ENCODE measurements around the gene CDC42BPG. TPM values are rescaled to one million over a fixed set of nuclear protein-coding genes. Genes with fewer than 3 reads are reported as not detected.

The CDC42BPG gene
- polyA plus RNA-seq, 4 donors: 5.2 to 8.1 (median 5.9) TPM

DNA sequence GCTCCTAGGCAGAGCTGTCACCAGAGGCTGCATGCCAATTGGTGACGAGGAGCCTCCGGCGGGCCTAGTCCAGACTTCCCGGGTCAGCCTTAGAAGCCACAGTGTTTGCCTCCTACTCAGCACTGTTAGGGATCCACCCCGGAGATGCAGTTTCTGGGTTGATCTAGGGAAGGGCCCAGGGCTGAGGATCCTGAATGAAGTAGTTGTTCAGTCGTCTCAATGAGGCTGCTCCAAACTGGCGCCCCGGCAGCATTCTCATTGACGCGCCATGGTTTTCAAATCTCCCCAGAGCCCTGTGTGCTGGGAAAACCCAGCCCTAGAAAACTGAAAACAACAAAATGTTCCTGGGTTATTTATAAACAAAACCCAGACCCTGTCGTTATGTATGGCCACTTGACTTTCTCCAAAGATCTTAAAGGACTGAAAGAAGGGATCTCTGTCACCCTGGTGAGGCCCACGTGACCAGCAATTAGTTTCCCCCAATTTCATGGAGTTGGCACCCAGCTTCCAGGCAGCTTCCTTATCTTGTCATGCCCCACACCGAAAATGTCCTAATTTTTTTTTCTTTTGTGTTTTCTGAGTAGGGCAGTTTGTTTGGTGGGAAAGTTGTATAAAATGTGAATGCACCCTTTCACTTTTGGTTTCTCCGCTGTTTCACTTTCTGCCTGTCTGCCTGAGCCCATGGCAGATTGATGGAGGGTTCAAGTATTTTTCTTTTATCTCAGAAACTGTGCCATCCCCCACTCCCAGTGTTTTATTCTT is 36.0 kb upstream of the CDC42BPG start:
- no peak for DNase-seq (ENCODE audit: low read depth in 4 of 4, low spot score in 2 of 4)

DNA sequence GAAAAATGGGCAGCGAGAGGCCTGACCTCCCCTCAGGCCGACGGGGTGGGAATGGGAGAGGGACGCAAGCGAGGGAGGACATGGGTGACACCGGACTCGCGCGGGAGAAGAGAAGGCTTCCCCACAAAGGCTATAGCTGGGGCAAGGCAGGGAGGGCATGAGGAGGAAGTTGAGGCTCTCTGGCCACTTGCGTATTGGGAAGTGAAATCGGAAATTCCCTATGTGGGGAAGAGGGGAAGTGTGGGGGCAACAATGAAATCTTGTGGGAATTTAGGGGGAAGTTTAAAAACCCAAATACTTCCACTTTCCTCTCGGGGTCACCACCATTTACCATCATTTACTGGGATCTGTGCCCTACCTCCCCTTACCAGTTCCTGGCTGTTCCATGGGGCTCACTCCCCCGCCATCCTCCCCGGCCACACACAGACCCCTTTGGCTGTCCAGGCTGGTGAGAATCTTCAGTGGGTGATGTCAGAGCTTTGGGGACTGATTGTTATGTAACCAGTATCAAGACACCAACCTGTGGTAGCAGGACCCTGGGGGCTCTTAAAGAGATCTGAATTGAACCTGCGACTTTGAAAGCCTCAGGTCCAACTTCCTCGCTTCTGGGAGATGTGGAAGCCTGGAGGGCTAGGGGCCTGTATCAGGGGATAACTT is 34.9 kb upstream of the CDC42BPG start:
- DNase-seq (ENCODE audit: low read depth in 4 of 4, low spot score in 2 of 4): no peak

- peak; percentile 87 to 98 (median 96) for DNase-seq (ENCODE audit: low read depth in 4 of 4, low spot score in 2 of 4)
Measured at GRCh38 chr11:64878494-64879243, 34.2 kb upstream of the CDC42BPG start, which contains the start of gene EHD1. Gene EHD1 (minus strand): TSS chr11:64878621. CDS start chr11:64878464, 157 bp downstream.

DNA sequence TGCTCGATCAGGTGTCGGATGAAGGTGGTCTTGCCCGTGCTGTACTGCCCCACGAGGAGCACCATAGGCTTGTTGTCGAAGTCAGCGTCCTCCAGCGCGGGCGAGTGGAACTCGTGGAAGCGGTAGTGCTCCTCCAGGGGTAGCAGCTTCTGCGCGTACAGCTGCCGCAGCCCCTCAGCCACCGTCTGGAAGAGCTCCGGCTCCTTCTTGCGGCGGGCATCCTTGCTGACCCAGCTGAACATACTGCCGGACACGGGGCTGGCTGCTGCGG is 33.7 kb upstream of the CDC42BPG start:
- DNase-seq (ENCODE audit: low read depth in 4 of 4, low spot score in 2 of 4): no peak

DNA sequence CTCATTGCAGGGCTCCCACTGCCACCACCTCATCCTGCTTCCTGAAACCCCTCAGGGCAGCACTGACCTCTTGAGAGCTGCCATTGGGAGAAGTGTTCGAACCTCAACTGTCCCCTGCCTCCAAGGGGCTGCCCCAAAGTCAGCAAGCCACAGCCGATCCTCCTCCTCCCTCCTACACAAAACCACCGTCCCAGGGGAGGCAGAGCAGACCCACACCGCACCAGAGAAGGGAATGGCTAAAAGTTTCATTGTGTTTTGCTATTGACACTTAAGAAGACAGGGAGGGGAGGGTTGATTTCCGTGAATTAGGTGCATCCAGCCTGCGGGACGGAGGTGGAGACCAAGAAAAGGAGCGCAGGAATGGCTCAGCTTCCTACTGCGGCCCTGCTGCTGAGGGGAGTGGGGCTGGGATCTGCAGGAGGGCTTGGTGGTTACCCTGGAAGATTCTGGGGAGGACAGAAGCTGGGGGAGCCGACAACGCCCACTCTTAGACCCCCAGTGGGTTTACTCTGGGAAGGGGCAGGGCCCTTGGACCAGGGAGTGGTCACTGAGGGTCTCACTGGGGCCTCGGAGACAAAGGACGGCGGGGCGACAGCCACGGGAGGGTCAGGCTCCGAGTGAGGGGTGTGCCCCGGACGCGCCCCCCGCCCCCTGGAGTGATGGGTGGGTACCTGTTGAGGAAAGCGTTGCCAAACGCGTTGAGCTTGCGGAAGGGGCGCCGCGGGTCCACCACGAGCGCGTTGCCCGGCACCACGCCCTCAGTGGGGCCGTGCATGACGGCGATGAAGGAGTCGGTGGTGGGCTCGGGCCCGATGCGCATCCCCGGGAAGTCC is 33.2 kb upstream of the CDC42BPG start:
- no peak for DNase-seq (ENCODE audit: low read depth in 4 of 4, low spot score in 2 of 4)

GRCh38 chr11:64876835-64877341 is 32.4 kb upstream of the CDC42BPG start:
- no peak for DNase-seq (ENCODE audit: low read depth in 4 of 4, low spot score in 2 of 4)

DNA sequence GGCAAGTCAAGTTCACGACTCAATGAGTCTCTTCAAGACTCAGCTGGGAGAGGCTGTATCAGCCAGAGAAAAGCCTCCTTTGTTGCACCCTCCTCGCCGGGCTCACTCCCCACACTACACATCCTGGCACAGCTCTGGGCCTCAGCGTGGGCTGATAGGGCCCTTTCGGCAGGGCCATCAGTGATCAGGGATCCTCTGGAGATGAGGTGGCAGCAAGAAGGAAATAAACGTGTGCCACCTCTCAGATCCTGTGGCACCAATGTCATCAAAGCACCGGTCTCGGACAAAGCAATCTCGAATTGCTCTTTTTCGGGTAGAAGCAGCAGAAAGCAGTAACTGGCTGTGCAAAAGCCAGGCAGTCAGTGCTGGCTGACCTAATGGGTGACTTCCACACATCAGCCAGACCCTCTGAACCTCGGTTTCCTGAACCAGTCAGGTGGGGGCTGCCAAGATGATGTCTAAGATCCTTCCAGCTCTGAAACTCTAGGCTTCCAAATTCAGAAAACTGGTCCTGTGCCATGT is 31.8 kb upstream of the CDC42BPG start:
- no peak for DNase-seq (ENCODE audit: low read depth in 4 of 4, low spot score in 2 of 4)

GRCh38 chr11:64875369-64876228 is 31.1 kb upstream of the CDC42BPG start:
- no peak for DNase-seq (ENCODE audit: low read depth in 4 of 4, low spot score in 2 of 4)

GRCh38 chr11:64874308-64875240 is 30.1 kb upstream of the CDC42BPG start:
- no peak for DNase-seq (ENCODE audit: low read depth in 4 of 4, low spot score in 2 of 4)

DNA sequence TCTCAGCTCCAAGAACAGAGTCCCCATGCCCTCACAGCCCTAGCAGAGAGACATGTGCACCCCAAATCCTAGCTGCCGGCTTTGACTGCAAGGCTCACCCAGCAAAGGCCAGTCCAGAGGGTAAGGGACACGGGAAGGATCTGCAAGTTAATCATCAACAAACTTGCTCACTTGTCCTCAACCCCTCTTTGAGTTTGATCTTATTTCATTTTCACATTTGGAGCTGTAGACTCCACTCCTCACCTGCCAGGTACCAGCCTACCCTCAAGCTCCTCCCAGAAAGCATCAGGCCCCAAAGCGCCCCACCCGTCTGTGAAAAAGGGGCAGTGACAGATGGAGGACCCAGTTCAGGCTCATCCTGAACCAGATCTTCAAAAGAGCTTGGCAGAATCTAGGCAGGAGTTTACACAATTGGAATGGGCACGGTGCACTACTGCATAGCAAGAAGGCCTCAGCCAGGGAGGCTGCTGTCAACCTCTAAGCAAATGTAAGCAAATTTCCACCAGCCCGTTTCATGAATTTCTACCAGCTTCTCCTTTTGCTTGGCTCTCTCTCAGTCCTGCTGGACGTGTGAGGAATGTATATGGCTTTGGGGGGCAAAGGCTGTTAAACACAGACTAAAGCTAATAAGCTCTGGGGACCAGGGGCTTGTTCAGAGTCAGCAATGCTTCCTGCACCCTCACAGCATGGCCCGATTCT is 28.5 kb upstream of the CDC42BPG start:
- no peak for DNase-seq (ENCODE audit: low read depth in 4 of 4, low spot score in 2 of 4)

- no peak for DNase-seq (ENCODE audit: low read depth in 4 of 4, low spot score in 2 of 4)
Measured at GRCh38 chr11:64871492-64871891, 27.0 kb upstream of the CDC42BPG start.

DNA sequence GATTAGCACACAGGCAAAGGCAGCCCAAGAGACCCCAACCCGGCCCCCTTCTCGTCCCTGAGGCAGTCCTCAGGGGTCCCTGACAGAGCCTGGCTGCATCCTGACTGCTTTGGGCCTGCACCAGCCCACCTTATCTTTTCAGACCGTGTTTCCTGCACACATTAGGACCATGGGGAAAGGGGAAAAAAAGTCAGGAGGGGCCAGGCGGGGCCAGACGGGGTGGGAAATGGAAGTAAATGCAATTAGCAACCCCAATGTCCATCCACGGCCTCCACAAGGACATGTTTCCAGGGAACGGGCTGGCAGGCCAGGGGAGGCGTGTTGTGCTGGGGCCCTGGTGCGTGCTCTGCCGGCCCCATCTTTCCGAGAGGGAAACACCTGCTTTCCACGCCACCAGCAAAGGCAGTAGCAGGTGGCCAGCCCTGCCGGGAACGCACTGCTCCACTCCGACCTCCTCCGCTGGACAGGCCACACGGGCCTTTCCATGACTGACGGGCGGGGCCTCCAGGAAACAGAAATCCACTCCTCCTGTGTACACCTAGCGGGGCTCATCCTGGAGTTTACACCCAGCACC is 26.5 kb upstream of the CDC42BPG start:
- no peak for DNase-seq (ENCODE audit: low read depth in 4 of 4, low spot score in 2 of 4)

GRCh38 chr11:64870176-64870892 is 25.9 kb upstream of the CDC42BPG start:
- no peak for DNase-seq (ENCODE audit: low read depth in 4 of 4, low spot score in 2 of 4)

DNA sequence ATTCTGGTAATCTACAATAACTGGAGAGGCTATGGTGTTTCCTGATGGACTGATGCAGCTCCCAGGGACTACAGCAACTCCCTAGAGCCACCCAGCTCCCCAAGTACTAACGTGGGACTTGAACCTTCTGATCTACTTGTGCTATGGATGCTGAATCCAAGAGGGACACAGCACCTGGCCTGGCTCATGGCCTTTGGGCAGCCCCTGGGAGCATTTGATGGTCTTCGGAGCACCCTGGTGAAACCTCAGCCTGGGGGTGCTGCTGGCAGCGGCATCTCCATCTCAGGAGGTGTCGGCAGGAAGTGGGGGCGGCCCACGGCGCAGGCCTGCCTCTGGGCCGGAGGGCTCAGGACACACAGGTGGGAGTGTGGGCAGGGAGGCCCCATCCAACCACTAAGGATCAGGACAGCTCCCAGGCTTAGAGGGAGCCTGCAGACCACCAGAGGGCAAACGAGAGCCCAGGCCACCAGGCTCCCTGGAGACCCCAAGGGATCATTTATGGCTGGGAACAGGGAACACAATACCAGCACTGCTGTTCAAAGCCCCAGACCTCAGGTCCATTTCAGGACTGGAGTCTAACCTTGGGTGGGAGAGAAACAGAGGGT is 25.2 kb upstream of the CDC42BPG start:
- DNase-seq (ENCODE audit: low read depth in 4 of 4, low spot score in 2 of 4): no peak

- no peak for DNase-seq (ENCODE audit: low read depth in 4 of 4, low spot score in 2 of 4)
Measured at GRCh38 chr11:64868904-64869570, 24.6 kb upstream of the CDC42BPG start.
